Activated naive CD4-positive, alpha-beta T cell treated with anti-CD3 and anti-CD28 coated beads, Interleukin-2, amount 50 U/mL, for 16 hours (primary cell): ENCODE measurements around the gene UNG.
A peak's percentile ranks its signal among the peaks of the same experiment; 100 is the strongest.
"Not testable (repeated sequence)": the region's sequence is repeated elsewhere in the genome, so short reads cannot be mapped to it uniquely, and the experiment has no call there.

Experiments
- DNase-seq: peaks from one replicate; pipeline ENCODE4 v3.0.0-alpha.2; 2020

UNG gene

DNA sequence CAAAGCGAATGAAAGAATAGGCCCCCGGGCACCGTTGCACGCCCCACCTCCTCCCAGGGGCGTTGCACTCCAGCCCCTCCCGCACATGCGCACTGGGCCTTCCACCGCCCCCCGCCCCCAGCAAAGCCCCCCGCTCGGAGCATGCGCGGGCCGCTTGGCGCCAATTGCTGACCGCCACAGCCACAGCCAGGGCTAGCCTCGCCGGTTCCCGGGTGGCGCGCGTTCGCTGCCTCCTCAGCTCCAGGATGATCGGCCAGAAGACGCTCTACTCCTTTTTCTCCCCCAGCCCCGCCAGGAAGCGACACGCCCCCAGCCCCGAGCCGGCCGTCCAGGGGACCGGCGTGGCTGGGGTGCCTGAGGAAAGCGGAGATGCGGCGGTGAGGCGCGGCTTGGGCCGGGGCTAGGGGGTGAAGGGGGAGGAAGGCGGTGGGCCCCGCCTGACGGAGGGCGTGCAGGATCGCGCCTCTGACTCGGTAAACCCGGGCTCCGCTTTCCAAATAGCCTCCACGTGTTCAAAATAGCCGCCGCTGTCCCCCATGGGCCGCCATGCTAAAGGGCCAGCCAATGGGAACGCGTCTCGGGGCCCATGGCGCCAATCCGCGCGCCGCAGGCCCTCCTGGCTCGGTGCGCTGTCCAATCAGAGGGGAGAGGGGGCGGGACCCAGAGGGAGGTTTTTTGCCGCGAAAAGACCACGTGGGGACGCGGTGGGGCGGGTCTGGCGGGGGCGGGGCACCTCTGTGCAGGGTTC lies at the start of gene UNG:
Gene UNG (plus strand): TSS at position 163 of the 748 bp plus-strand sequence. CDS start 83 bp downstream, at position 246.
- peak; percentile 98 for DNase-seq

DNA sequence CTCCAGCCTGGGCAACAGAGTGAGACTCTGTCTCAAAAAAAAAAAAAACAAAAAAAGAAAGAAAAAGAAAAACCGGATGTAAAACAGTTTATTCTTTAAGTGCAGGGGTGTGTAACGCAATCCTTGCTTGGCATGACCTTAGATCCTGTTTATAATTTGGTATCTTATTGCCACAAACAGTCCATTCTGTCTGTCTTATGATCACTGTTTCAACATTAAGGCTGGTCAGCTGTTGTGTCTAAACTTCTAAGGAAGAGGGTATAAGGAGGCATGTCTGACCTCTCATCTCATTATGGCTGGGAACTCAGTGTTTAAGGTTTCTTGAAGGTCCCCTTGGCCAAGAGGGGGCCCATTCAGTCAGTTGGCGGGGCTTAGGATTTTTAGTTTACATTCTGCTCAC lies 48.7 kb upstream of the UNG start:
- DNase-seq = not testable (repeated sequence)

DNA sequence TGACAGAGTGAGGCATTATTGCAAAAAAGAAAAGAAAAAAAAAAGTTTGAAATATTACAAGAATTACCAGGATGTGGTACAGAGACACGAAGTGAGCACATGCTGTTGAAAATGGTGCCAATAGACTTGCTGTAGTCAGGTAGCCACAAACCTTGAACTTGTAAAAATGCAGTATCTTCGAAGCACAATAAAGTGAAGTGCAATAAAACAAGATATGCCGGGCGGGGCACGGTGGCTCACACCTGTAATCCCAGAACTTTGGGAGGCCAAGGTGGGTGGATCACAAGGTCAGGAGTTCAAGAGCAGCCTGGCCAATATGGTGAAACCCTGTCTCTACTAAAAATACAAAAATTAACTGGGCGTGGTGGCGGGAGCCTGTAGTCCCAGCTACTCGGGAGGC lies 47.6 kb upstream of the UNG start:
- not testable (repeated sequence) for DNase-seq

GRCh38 chr12:109052097-109052413 lies 45.3 kb upstream of the UNG start:
- DNase-seq = no peak

GRCh38 chr12:109052414-109053323 lies 44.7 kb upstream of the UNG start, which contains the start of gene USP30:
USP30 (plus strand) TSS chr12:109052576; CDS start chr12:109052679, 103 bp downstream.
- peak; percentile 82 for DNase-seq

- peak; percentile 26 for DNase-seq
Observed at GRCh38 chr12:109053382-109054123, 43.8 kb upstream of the UNG start.

- not testable (repeated sequence) for DNase-seq
Observed at GRCh38 chr12:109054124-109054513, 43.3 kb upstream of the UNG start.

DNA sequence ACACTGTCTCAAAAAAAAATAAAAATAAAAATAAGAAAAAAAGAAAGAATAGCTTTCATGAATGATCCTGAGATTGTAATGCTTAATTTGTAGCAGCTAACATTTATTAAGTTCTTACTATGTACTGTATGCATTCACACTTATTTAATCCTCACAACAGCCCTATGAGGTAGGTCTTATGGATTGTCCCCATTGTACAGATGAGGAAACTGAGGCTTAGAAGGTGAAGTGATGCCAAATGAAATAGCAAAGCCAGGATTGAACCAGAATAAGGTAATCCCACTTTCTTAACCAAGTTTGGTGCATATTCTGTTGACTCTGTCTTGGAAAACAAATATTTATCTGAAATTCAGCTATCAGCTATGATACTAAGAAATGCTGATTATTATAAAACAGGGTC lies 42.9 kb upstream of the UNG start:
- DNase-seq = no peak

DNA sequence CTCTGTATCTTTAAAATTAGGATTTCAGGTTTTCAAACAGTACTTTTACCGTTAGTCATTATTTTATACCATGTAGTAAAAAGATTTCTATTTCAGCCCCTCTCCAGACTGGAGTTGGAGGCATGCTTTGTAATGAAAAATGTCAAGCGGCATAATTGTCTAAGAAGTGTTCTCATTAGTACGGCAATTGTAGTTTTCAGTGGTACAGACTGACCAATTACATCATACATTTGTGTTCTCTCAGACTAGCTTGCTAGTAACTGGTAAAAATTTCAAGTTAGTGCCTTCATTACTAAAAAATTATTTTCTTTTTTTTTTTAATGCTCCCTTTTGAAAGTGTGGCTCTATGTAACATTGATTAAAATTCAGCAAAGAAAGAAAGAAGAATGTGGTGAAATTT lies 40.5 kb upstream of the UNG start:
- no peak for DNase-seq

GRCh38 chr12:109057376-109057775 lies 40.0 kb upstream of the UNG start:
- DNase-seq = no peak

DNA sequence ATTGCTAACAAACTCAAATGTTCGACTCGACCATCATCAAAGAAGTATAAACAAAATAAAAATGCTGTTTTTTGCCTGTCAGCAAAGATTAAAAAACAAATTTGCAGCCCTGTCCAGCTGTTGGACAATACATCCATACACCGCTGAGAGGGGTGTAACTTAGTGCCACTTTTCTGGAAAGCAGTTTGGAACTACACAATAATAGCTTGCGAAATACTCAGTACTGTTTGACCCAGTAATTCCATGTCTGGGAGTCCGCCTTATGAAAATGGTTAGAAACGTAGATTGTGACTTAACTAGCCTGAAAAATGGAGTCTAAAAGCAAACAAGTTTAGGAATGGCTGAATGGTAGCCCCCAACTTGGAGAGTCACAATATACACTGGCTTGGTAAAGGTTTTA lies 38.6 kb upstream of the UNG start:
- DNase-seq = no peak

DNA sequence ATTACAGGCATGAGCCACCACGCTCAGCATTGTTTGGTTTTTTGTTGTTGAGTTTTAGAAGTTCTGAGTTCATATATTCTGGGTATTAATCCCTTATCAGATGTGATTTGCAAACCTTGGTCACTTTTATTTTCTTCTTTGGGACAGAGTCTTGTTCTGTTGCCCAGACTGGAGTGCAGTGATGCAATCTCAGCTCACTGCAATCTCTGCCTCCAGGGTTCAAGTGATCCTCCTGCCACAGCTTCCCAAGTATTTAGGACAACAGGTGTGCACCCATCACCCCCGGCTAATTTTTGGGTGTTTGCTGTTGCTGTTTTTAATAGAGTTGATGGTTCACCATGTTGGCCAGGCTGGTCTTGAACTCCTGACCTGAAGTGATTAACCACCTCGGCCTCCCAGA lies 33.3 kb upstream of the UNG start:
- DNase-seq = no peak

DNA sequence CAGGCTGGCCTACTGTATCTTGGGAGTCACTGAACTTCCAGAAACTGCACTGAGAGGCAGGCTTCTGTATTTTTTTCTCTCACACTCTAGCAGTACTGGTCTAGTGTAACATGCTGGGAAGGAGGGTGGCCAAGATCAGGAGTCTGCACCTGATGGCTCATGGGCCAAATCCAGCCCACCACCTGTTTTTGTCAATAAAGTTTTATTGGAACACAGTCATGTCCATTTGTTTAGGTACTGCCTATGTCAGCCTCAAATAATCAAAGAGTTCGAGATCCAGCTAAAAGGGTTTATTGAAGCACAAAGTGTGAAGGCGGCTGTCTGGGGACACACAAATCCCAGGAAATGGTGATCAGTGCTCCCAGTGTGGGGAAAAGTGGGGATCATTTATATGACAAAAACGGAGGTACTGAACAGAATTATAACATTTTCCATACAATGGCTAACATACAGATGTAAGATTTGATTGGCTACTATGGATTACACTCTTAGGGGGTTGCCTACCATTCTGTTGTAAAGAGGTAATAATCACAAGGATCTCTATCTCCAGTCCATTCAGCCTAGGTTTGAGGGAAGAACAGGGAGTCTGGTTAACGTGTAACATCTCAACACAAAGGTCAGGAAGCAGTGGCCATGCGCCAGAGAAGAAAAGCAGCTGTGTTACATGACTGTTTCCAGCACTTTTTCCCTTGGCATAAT lies 32.1 kb upstream of the UNG start:
- DNase-seq = no peak

- no peak for DNase-seq
Observed at GRCh38 chr12:109065853-109066193, 31.6 kb upstream of the UNG start.

GRCh38 chr12:109069307-109070271 lies 27.8 kb upstream of the UNG start:
- DNase-seq = no peak

DNA sequence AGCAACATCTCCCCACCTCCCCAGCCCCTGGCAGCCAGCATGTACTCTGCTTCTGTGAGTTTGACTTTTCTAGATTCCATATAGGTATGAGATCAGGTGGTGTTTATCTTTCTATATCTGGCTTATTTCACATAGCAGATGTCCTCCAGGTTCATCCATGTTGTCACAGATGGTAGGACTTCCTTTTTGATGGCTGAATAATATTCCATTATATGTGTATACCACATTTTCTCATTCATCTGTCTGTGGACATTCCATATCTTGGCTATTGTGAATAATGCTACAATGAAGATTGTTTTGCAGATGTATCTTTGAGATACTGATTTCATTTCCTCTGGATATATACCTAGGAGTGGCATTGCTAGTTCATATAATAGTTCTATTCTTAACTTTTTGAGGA lies 22.5 kb upstream of the UNG start:
- no peak for DNase-seq

DNA sequence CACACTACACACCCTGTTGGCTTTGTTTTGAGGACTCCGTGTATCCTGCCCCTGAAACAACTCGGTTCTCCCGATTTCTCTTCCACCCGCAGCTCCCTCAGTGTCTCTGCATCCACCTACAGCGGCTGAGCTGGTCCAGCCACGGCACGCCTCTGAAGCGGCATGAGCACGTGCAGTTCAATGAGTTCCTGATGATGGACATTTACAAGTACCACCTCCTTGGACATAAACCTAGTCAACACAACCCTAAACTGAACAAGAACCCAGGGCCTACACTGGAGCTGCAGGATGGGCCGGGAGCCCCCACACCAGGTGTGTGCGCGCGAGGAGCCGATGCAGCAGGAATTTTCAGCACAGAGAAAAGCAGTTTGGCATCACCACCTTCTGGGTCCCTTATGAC lies 14.6 kb upstream of the UNG start:
- no peak for DNase-seq

- DNase-seq = no peak
Observed at GRCh38 chr12:109084425-109084824, 13.0 kb upstream of the UNG start.

- DNase-seq = no peak
Observed at GRCh38 chr12:109085590-109085989, 11.8 kb upstream of the UNG start.

DNA sequence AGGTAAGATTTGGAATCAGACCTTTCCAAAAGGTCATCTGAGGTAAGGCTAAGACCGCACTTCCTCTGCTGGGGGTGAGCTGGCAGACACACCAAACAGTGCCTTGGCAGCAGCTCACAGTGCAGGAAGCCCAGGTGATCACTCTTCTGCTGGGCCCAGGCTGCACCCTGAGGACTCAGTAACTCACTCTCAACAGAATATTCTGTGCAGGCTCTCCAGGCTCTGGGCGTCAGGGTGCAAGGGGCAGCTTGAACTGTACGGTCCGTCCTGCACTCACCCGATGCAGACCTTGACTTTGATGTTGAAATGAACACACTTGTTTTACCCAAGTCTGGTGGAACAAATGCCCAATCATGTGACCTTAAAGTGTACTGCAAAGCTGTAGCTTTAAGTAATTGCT lies 10.1 kb upstream of the UNG start:
- no peak for DNase-seq

- no peak for DNase-seq
Observed at GRCh38 chr12:109088818-109089217, 8.6 kb upstream of the UNG start.

GRCh38 chr12:109089683-109090082 lies 7.7 kb upstream of the UNG start:
- no peak for DNase-seq
